NB4 (cell line): Measurements from ENCODE around the gene SGCA.

Experiments
- DNase-seq: peaks from one replicate; pipeline ENCODE4 v3.0.0; 2010; ENCODE audit warnings: low read depth
- H3K4me3 ChIP-seq: one replicate; pipeline ENCODE4 v1.5.1; 2011; ENCODE audit warnings: mild to moderate bottlenecking, low read depth, low read length, moderate library complexity
- MYC ChIP-seq: IDR thresholded peaks from 2 replicates; pipeline ENCODE4 v1.6.1; 2011; ENCODE audit warnings: low read depth, low read length
- POLR2A ChIP-seq: IDR thresholded peaks from 2 replicates; pipeline ENCODE4 v1.6.1; 2011; ENCODE audit warnings: mild to moderate bottlenecking; ENCODE audit not compliant: insufficient read length; ENCODE audit errors: extremely low read depth
- TF ChIP-seq, protein P1 (sequence below): IDR thresholded peaks from one replicate; pipeline ENCODE4 v1.5.1; 2012; ENCODE audit warnings: low read depth, low read length
- TF ChIP-seq, protein P2 (sequence below): IDR thresholded peaks from 2 replicates; pipeline ENCODE4 v1.6.1; 2011; ENCODE audit warnings: low read depth, low read length

Gene SGCA

DNA sequence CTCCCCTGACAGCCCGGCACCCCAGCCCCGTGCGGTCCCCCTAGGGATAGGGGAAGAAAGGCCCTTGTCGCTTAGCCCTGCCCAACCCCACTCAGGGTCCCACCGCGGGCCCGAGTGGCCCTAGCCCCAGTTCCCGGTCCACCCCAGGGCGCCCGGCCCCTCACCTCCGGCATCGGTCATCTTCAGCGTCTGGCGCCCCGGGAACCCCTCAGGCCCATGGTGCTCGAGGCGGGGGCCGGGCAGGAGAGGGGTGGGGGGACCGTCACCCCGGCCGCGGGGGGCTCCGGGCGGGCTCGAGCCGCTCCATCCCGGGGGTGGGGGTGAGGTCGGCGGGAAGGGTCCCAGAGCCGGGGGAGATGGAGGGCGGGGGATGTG, 36.5 kb upstream of the SGCA start:
- no peak for DNase-seq
- H3K4me3 ChIP-seq: no peak overlapping the region
- TF ChIP-seq, protein P1, sequence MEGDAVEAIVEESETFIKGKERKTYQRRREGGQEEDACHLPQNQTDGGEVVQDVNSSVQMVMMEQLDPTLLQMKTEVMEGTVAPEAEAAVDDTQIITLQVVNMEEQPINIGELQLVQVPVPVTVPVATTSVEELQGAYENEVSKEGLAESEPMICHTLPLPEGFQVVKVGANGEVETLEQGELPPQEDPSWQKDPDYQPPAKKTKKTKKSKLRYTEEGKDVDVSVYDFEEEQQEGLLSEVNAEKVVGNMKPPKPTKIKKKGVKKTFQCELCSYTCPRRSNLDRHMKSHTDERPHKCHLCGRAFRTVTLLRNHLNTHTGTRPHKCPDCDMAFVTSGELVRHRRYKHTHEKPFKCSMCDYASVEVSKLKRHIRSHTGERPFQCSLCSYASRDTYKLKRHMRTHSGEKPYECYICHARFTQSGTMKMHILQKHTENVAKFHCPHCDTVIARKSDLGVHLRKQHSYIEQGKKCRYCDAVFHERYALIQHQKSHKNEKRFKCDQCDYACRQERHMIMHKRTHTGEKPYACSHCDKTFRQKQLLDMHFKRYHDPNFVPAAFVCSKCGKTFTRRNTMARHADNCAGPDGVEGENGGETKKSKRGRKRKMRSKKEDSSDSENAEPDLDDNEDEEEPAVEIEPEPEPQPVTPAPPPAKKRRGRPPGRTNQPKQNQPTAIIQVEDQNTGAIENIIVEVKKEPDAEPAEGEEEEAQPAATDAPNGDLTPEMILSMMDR: no peak
- TF ChIP-seq POLR2A: no peak
- TF ChIP-seq MYC: no peak

DNA sequence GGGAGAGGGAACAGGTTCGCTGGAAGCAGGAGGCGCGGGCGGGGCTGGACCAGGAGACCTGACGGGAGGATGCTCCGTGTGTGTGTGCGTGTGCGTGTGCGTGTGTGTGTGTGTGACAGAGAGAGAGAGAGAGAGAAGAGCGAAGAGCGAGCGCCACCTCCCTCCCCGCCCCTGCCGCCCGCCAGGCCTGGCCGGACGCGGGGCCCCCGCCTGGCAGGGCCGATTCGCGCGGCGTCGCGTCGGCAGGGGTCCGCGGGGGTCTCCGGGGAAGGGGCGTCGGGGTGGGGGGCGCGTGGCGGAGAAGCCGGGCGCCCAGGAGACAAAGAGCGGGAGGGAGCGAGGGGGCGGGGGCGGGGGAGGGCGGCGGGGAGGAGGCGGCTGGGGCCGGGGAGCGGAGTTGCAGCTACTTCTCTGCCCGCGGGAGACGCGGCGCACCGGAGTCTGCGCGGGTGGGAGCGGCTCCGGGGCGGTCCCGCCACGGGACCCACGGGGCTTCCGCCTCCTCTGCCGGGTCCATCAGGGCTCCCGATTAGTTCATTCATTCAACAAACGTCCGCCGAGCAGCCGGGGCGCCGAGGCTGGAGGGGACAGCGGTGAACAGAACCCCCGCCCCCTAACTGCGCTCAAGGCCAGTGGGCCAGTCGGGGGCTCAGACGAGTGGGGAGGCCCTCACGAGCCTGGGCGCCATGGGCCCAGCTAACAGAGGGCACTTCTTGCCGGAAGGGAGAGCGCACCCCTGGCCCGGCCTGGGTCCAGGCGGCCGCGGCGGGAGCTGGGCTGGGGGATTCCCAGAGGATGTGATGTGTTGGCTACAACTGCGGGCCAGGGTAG, 35.9 kb upstream of the SGCA start, which contains the start of gene SAMD14:
Gene SAMD14 (minus strand): TSS at position 433 of the 831 bp plus-strand sequence. CDS start 5,201 bp downstream, outside the sequence.
- no peak for DNase-seq
- TF ChIP-seq, protein P2, sequence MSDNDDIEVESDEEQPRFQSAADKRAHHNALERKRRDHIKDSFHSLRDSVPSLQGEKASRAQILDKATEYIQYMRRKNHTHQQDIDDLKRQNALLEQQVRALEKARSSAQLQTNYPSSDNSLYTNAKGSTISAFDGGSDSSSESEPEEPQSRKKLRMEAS: no peak
- TF ChIP-seq MYC (no peak), POLR2A (no peak)
- TF ChIP-seq, protein P1: no peak
- H3K4me3 ChIP-seq: no peak within 1 kb of the TSS

DNA sequence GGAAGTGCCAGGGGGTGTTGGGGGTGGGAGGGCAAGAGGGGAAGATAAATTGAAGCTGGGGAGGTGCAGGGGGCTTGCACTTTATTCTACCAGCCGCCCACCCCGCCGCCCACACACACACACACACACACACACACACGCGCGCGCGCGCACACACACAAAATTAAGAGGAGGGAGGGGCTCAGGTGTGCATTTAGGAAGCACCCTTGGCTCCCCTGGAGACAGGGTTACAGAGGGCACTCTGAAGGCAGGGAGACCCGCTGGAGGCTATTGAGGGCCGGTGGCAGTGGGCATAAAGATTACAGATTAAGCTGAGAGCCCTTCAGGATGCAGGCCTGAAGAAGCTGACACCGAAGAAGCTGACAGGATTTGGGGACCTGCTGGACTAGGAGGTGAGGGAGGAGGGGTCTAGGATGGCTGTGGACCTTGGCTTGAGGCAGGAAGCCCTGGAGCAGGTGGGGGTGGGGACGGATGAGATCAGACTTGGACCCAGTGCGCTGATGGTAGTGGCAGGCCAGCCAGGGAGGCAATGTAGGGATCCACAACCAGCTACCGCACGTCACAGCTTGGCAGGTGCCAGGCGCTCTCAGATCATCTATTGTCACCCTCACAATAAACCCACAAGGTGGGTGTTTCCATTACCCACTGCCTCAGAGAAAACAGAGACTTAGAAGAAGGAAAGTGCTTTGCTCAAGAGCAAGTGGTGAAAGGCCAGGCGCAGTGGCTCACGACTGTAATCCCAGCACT, 35.1 kb upstream of the SGCA start:
- TF ChIP-seq POLR2A (no peak), MYC (no peak)
- TF ChIP-seq, protein P1: no peak
- TF ChIP-seq, protein P2: no peak
- H3K4me3 ChIP-seq: no peak overlapping the region
- DNase-seq: no peak

DNA sequence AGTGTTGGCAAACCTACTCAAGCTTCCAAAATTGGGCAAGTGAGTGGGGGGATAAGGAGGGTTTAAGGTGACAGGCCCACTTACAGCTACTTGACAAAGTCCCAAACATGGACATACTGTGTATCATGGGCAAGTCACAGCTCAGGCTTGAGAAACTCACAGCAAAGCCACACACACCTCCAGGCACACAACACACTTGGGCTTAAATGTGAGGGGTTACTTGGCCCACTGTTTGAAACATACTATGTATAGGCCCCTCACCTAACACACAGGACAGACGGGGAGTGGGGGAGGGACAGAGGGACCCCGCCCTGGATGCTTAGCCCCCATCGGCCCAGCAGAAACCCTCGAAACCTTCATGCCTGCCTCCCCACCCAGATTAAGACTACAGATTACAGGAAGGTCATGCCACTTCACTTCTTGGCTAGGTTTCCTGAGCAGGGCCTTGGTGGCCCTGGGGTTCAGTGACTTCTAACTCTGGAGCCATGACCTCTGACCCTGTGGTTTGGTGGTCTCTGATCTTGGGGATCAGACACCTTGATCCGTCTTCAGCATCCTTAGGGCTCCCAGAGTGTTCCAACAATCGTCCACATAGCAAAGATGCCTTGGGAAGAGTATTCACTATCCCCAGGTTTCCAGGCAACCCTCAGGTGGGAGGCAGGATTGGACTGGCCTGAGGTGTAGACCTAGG, 33.6 kb upstream of the SGCA start:
- H3K4me3 ChIP-seq: no peak overlapping the region
- TF ChIP-seq POLR2A: no peak
- TF ChIP-seq MYC: no peak
- TF ChIP-seq, protein P2: no peak
- TF ChIP-seq, protein P1: no peak
- DNase-seq: no peak

DNA sequence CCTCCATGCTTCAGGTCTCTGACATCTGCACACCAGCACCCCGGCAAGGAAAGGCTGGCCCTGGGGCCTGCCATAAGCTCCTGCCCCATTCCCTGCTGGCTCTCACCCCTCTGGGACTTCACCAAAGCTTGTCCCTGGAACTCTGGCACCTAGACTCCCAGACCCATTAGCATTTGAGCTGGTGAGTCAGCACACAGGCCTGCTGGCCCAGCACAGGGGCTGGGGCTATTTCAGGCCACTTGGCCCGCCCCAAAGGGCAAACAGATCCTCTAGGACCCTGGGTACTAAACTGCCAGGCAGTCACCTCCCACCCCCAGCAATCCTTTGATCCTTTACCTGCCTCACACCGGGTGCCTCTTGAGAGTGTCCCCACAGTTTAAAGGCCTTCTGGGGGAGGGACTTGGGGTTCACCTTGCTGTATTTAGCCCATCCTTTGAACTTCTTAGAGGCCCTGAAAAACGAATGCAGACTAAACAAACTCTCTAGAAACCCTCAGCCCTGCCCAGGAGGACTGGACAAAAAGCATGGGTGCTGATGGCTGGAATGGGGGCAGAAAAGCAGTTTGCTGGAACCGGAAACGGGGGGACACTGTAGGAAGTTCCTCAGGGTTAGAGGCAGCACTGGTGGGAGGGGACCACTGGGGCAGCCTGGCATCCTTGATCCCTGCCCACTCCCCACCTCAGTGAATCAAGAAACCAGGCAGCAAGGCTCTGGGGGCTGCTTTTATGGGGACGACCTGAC, 32.6 kb upstream of the SGCA start:
- TF ChIP-seq, protein P1: no peak
- TF ChIP-seq POLR2A (no peak), MYC (no peak)
- TF ChIP-seq, protein P2: no peak
- no peak for DNase-seq
- no peak overlapping the region for H3K4me3 ChIP-seq
